ENCODE data around the gene CDH6.

The CDH6 gene

DNA sequence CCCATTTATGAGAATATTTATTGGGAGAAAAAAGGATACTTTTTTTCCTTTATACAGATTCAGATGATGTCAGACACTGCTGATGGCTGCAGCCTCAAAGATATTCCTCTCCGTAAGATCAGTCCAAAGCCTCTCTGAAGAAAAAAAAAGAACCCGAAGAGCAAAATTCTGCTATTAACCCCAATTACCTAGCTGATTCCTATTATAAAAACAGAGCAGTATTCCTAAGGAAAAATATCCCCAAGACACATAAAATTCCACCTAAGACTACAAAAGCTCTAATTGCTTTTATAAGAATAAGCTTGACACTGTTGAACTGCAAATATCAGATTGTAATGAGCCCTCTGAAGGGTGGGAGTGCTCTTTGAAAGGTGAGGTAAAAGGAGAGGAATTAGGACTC, 138.7 kb downstream of the CDH6 start:
- TF ChIP-seq, protein P1, sequence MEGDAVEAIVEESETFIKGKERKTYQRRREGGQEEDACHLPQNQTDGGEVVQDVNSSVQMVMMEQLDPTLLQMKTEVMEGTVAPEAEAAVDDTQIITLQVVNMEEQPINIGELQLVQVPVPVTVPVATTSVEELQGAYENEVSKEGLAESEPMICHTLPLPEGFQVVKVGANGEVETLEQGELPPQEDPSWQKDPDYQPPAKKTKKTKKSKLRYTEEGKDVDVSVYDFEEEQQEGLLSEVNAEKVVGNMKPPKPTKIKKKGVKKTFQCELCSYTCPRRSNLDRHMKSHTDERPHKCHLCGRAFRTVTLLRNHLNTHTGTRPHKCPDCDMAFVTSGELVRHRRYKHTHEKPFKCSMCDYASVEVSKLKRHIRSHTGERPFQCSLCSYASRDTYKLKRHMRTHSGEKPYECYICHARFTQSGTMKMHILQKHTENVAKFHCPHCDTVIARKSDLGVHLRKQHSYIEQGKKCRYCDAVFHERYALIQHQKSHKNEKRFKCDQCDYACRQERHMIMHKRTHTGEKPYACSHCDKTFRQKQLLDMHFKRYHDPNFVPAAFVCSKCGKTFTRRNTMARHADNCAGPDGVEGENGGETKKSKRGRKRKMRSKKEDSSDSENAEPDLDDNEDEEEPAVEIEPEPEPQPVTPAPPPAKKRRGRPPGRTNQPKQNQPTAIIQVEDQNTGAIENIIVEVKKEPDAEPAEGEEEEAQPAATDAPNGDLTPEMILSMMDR (IDR thresholded peaks at IDR 0.05): no peak
- Histone ChIP-seq H3K4me3 (ENCODE audit: low read depth in 1 of 2, low read length in 1 of 2) (no peak overlapping the region), H3K27ac (no peak overlapping the region), H3K36me3 (no peaks in the 10 kb centered on the region), H3K9me3 (no peaks in the 10 kb centered on the region), H3K27me3 (no peaks in the 10 kb centered on the region), H3K4me1 (ENCODE audit: control insufficient read depth in 1 of 2, insufficient read depth in 1 of 2, low read depth in 1 of 2, low read length in 1 of 2) (no peaks in the 10 kb centered on the region)

DNA sequence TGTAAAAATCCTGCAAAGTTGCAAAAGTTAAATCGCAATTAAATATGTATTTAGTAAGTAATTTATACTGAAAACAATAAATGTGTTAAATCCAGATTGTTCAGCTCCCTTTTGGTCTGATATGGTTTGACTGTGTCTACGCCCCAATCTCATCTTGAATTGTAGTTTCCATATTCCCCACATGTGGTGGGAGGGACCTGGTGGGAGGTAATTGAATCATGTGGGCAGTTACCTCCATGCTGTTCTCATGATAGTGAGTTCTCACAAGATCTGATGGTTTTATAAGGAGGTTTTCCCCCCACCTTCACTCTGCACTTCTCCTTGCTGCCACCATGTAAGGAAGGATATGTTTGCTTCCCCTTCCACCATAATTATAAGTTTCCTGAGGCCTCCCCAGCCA, 140.0 kb downstream of the CDH6 start:
- Histone ChIP-seq H3K9me3 (no peaks in the 10 kb centered on the region), H3K4me1 (ENCODE audit: control insufficient read depth in 1 of 2, insufficient read depth in 1 of 2, low read depth in 1 of 2, low read length in 1 of 2) (no peaks in the 10 kb centered on the region), H3K27me3 (no peaks in the 10 kb centered on the region)

GRCh38 chr5:31334061-31334860, 140.8 kb downstream of the CDH6 start:
- H3K9me3 ChIP-seq: no peaks in the 10 kb centered on the region
- TF ChIP-seq, protein P1 (IDR thresholded peaks at IDR 0.05): no peak
- H3K36me3 ChIP-seq: no peaks in the 10 kb centered on the region
- H3K4me3 ChIP-seq (ENCODE audit: low read depth in 1 of 2, low read length in 1 of 2): no peak overlapping the region
- H3K4me1 ChIP-seq (ENCODE audit: control insufficient read depth in 1 of 2, insufficient read depth in 1 of 2, low read depth in 1 of 2, low read length in 1 of 2): no peaks in the 10 kb centered on the region
- no peaks in the 10 kb centered on the region for H3K27me3 ChIP-seq
- no peak overlapping the region for H3K27ac ChIP-seq

More for the DNA sequence above, 140.0 kb downstream of the CDH6 start:
- TF ChIP-seq, protein P1 (IDR thresholded peaks at IDR 0.05): no peak
- Histone ChIP-seq H3K36me3 (no peaks in the 10 kb centered on the region), H3K27ac (no peak overlapping the region), H3K4me3 (ENCODE audit: low read depth in 1 of 2, low read length in 1 of 2) (no peak overlapping the region)

- H3K4me1 ChIP-seq (ENCODE audit: control insufficient read depth in 1 of 2, insufficient read depth in 1 of 2, low read depth in 1 of 2, low read length in 1 of 2): no peaks in the 10 kb centered on the region
- no peaks in the 10 kb centered on the region for H3K9me3 ChIP-seq
- TF ChIP-seq, protein P1 (IDR thresholded peaks at IDR 0.05): no peak
- H3K4me3 ChIP-seq (ENCODE audit: low read depth in 1 of 2, low read length in 1 of 2): no peak overlapping the region
- no peaks in the 10 kb centered on the region for H3K36me3 ChIP-seq
- no peak overlapping the region for H3K27ac ChIP-seq
- H3K27me3 ChIP-seq: no peaks in the 10 kb centered on the region
Observed at GRCh38 chr5:31335456-31335855, 142.0 kb downstream of the CDH6 start.

- Histone ChIP-seq H3K27me3 (no peaks in the 10 kb centered on the region), H3K36me3 (no peaks in the 10 kb centered on the region)
- TF ChIP-seq, protein P1 (IDR thresholded peaks at IDR 0.05): no peak
Observed at GRCh38 chr5:31343946-31344345, 150.5 kb downstream of the CDH6 start.

More at GRCh38 chr5:31343946-31344345, 150.5 kb downstream of the CDH6 start:
- Histone ChIP-seq H3K9me3 (no peaks in the 10 kb centered on the region), H3K27ac (no peak overlapping the region), H3K4me1 (ENCODE audit: control insufficient read depth in 1 of 2, insufficient read depth in 1 of 2, low read depth in 1 of 2, low read length in 1 of 2) (no peaks in the 10 kb centered on the region), H3K4me3 (ENCODE audit: low read depth in 1 of 2, low read length in 1 of 2) (no peak overlapping the region)

Data from neutrophil (primary cell).